Motor neuron (in vitro differentiated cells): ENCODE data around the gene BRCA2. TPM values are rescaled to one million over a fixed set of nuclear protein-coding genes. Genes with fewer than 3 reads are reported as not detected.

ENCODE experiments used
- ATAC-seq, 8 experiments: fragments of 200-7000 bp; cut with Tn5 transposase; replicated peaks in 6 of 8; 2 replicates each; pipeline ENCODE4 v1.8.0; 2021; ENCODE audit warnings: mild to moderate bottlenecking in 8 of 8, moderate library complexity in 8 of 8
- H3K27ac ChIP-seq, 2 donors: fragments of 250-450 bp; sonication (Bioruptor Pico); 2 replicates each; pipeline ENCODE4 v1.9.0; 2021; ENCODE audit warnings: antibody characterized with exemption in 2 of 2, mild to moderate bottlenecking in 2 of 2, moderate library complexity in 1 of 2
- H3K4me1 ChIP-seq, 2 donors: fragments of 250-450 bp; sonication (Bioruptor Pico); replicated peaks in 1 of 2; 2 replicates each; pipeline ENCODE4 v1.6.1; 2021; ENCODE audit warnings: antibody characterized with exemption in 2 of 2, mild to moderate bottlenecking in 2 of 2, moderate library complexity in 1 of 2
- H3K4me3 ChIP-seq, 5 donors: fragments of 250-450 bp; sonication (Bioruptor Pico); 2 replicates each; pipeline ENCODE4 v1.9.0; 2021; ENCODE audit warnings: antibody characterized with exemption in 5 of 5, mild to moderate bottlenecking in 5 of 5, moderate library complexity in 4 of 5
- WGBS, 10 experiments: fragments of 450-650 bp; shearing (Covaris generic); methylation state at CpG; one replicate each; pipeline ENCODE4 v1.0.0; 2022; 5-methylcytosine and 5-hydroxymethylcytosine counted together
- in situ Hi-C, 9 experiments: fragments of 400-800 bp; cut with MboI; loops; one replicate each; pipeline ENCODE4 v1.15.0; 2021; ENCODE audit warnings: low sequenced_read_pairs in 9 of 9, low pct_unique_long_range_greater_than_20kb in 2 of 9; ENCODE audit not compliant: unreplicated experiment in 9 of 9
- total RNA-seq, 8 experiments: library from RNA; unstranded; fragments of 300-600 nt; gene quantifications; 2 replicates each; pipeline versions ENCODE4 v1.2.3 to v1.2.4, GENCODE V29; 2022

The BRCA2 gene, protein sequence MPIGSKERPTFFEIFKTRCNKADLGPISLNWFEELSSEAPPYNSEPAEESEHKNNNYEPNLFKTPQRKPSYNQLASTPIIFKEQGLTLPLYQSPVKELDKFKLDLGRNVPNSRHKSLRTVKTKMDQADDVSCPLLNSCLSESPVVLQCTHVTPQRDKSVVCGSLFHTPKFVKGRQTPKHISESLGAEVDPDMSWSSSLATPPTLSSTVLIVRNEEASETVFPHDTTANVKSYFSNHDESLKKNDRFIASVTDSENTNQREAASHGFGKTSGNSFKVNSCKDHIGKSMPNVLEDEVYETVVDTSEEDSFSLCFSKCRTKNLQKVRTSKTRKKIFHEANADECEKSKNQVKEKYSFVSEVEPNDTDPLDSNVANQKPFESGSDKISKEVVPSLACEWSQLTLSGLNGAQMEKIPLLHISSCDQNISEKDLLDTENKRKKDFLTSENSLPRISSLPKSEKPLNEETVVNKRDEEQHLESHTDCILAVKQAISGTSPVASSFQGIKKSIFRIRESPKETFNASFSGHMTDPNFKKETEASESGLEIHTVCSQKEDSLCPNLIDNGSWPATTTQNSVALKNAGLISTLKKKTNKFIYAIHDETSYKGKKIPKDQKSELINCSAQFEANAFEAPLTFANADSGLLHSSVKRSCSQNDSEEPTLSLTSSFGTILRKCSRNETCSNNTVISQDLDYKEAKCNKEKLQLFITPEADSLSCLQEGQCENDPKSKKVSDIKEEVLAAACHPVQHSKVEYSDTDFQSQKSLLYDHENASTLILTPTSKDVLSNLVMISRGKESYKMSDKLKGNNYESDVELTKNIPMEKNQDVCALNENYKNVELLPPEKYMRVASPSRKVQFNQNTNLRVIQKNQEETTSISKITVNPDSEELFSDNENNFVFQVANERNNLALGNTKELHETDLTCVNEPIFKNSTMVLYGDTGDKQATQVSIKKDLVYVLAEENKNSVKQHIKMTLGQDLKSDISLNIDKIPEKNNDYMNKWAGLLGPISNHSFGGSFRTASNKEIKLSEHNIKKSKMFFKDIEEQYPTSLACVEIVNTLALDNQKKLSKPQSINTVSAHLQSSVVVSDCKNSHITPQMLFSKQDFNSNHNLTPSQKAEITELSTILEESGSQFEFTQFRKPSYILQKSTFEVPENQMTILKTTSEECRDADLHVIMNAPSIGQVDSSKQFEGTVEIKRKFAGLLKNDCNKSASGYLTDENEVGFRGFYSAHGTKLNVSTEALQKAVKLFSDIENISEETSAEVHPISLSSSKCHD (N-terminal part only)
- 1 to 10 TPM in 6 of 8 experiments, under 1 TPM in 2; 0.54 to 9.1 (median 1.7) TPM for total RNA-seq

DNA sequence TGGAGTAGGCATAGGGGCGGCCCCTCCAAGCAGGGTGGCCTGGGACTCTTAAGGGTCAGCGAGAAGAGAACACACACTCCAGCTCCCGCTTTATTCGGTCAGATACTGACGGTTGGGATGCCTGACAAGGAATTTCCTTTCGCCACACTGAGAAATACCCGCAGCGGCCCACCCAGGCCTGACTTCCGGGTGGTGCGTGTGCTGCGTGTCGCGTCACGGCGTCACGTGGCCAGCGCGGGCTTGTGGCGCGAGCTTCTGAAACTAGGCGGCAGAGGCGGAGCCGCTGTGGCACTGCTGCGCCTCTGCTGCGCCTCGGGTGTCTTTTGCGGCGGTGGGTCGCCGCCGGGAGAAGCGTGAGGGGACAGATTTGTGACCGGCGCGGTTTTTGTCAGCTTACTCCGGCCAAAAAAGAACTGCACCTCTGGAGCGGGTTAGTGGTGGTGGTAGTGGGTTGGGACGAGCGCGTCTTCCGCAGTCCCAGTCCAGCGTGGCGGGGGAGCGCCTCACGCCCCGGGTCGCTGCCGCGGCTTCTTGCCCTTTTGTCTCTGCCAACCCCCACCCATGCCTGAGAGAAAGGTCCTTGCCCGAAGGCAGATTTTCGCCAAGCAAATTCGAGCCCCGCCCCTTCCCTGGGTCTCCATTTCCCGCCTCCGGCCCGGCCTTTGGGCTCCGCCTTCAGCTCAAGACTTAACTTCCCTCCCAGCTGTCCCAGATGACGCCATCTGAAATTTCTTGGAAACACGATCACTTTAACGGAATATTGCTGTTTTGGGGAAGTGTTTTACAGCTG, at the start of gene BRCA2, which contains the start of gene ZAR1L:
Gene BRCA2 (plus strand): TSS at position 271 of the 790 bp plus-strand sequence. CDS start 953 bp downstream, outside the sequence.
Gene ZAR1L (minus strand): TSS at position 126 of the 790 bp plus-strand sequence. CDS start 3,438 bp downstream, outside the sequence.
- 0 to 17% (median 0%) methylated on average over 1 to 20 of the region's 60 CpGs; no CpG with 5 or more reads in 3 of the 10 experiments for WGBS, 10 experiments
- Histone ChIP-seq H3K4me3 (peak within 1 kb of the TSS; percentile 48 to 76 (median 68)), H3K4me1 (peaks cover 7% of the 10 kb centered on the region in 2 donors), H3K27ac (peak within 1 kb of the TSS; percentile 86 to 90)
- ATAC-seq: peak; percentile 91 to 99 (median 99)
- in situ Hi-C loops: loop anchor here in 2 of 9 experiments (25.0 kb wide), 2 partner anchors 278 to 403 kb away; partner anchors contain the start of gene FRY (in 1 of the 2)

DNA sequence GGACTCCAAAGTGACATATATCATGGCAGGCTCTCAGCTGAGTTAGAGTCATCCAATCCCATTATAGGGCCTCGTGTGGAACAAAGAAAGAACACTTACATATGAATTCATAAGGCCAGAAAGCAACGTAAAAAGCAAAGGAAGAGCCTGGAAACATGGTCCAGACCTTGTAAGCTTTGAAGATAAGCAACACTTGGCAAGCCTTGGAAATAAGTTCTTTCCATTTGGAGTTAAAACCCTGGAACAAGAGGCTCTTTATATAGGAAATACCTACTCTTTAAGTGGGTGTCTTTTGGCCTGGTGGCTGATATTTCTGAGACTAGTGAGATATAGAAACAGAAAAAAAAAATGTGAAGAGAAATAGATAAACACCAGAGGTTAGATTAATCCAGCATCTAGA, 49.6 kb upstream of the BRCA2 start:
- WGBS, 10 experiments: 40 to 100% (median 60%) methylated on average over 1 to 2 of the region's 2 CpGs; no CpG with 5 or more reads in 1 of the 10 experiments
- Histone ChIP-seq H3K27ac (no peak overlapping the region), H3K4me1 (no peaks in the 10 kb centered on the region), H3K4me3 (no peak overlapping the region)
- ATAC-seq: no peak
- in situ Hi-C loops: no loop called here

DNA sequence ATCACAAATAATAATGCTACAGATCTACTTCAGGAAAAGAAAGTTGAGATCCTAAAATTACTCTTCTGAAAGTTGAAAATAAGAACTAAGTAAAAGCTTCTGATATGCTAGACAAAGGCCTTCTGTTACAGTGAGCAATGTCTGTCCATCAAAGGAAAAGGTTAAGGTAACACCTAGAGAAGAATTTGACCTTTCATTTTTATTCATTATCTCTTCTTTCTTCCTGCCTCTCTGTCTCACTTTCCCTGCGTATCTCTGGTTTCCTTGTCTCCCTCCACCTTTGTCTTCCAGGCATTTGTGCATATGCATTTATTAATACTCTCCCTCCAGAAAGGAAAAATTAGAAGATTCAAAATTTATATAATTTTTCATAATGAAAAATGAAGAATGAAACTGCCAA, 49.2 kb upstream of the BRCA2 start:
- no peak overlapping the region for H3K27ac ChIP-seq
- ATAC-seq: no peak
- no peak overlapping the region for H3K4me3 ChIP-seq
- in situ Hi-C loops: no loop called here
- H3K4me1 ChIP-seq: no peaks in the 10 kb centered on the region
- 78 to 100% (median 97%) methylated on average over 1 of the region's 1 CpG; no CpG with 5 or more reads in 4 of the 10 experiments for WGBS, 10 experiments

DNA sequence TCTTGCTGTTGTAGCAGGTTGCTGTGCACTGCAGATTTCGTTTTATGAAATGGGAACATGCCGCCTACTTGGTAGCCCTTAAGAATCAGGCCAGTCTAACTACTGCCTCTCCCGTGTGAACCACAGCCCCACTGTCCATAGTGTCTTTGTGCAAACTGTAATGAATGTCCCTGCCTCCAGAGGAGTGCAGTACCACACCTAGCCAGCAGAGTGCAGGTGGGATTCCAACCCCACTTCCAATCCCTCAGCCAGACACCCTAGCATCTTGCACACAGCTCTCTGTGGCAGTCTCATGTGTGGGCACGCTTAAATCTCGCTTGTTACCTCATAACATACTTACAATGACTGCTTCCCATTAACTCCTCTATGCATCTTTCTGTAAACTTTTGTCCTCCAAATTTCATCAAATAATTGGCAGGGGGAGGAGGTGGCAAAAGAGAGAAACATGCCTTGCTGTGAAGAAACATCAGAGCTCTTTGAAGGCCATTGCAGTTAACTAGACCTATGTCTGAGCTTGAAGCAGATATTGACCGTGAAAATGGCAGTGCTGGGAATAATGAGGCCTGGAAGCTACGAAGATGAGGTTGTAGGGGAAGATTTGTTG, 47.4 kb upstream of the BRCA2 start:
- in situ Hi-C loops: no loop called here
- WGBS, 10 experiments: 60 to 94% (median 84%) methylated on average over 3 to 7 of the region's 7 CpGs
- Histone ChIP-seq H3K4me1 (no peaks in the 10 kb centered on the region), H3K4me3 (no peak overlapping the region), H3K27ac (no peak overlapping the region)
- ATAC-seq: no peak

DNA sequence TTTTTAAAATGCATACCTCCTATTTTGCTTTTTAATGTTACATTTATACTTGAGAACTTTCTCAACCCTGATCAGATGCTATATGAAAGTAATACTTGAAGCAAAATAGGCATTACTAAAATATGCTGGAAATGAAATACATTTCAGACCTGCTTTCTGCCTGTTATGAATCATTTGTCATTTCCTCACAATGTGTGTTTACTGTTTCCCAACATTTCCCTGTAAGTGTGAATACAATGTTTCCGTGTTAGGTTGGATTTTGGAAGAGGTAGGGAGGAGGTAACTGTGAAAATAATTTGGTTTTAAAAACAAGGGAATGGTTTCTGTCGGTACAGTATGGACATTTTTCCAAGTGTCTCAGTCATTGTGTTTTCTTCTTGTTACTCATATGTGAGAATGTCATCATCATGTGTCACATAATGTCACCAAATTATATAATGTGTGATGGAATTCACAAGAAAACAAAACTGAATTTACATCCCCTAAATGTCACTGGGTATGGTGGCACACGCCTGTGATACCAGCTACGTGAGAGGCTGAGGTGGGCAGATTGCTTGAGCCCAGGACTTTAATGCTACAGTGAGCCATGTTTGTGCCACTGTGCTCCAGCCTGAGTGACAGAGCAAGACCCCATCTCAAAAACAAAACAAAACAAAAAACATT, 43.2 kb upstream of the BRCA2 start:
- in situ Hi-C loops: no loop called here
- no peak overlapping the region for H3K27ac ChIP-seq
- no peaks in the 10 kb centered on the region for H3K4me1 ChIP-seq
- ATAC-seq: no peak
- 42 to 100% (median 82%) methylated on average over 1 to 4 of the region's 4 CpGs for WGBS, 10 experiments
- H3K4me3 ChIP-seq: no peak overlapping the region

DNA sequence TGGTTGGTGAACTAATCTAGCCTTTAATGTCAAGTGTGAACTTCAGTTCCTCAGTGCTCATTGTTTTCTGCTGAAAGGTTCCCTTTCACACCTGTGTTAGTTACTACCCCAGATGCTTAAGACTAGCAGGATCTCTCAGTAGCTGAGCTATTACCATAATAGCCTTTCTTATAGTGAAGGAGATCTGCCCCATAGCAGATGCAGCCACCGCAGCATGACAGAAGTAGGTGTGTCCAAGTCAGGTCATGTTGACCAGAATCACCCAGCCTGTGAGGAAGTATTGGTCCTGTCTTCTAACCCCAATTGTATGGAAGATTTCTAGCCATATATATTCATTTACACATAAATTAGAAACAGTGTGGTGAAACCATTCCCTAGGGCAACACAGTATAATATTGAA, 37.5 kb upstream of the BRCA2 start:
- Histone ChIP-seq H3K4me1 (no peaks in the 10 kb centered on the region), H3K27ac (no peak overlapping the region), H3K4me3 (no peak overlapping the region)
- peak in 2 of 8 experiments; percentile 59 to 60 for ATAC-seq
- 0 to 100% (median 43%) methylated on average over 1 of the region's 1 CpG; no CpG with 5 or more reads in 4 of the 10 experiments for WGBS, 10 experiments
- in situ Hi-C loops: no loop called here

DNA sequence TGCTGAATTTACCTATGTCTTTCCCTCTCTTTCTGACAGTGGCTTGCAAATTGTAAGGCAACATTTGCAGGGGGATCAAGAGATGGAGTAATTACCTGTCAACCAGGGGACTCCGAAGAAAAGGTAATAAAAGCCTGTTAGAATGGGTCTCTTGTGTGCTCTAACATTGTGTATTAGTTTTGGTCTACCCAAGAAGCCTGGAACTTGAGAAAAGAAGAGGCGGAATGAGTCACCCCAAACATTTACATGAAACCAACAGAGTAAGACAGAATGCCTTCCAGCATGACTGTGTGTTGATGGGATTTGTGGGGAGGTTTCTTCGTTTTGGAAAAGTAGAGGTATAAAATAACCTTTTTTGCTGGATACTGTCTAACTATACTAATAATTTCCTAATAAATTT, 36.9 kb upstream of the BRCA2 start:
- ATAC-seq: peak in 2 of 8 experiments; percentile 74 to 89
- 7 to 100% (median 79%) methylated on average over 1 to 3 of the region's 3 CpGs for WGBS, 10 experiments
- in situ Hi-C loops: no loop called here
- H3K4me3 ChIP-seq: no peak overlapping the region
- H3K4me1 ChIP-seq: no peaks in the 10 kb centered on the region
- H3K27ac ChIP-seq: no peak overlapping the region

DNA sequence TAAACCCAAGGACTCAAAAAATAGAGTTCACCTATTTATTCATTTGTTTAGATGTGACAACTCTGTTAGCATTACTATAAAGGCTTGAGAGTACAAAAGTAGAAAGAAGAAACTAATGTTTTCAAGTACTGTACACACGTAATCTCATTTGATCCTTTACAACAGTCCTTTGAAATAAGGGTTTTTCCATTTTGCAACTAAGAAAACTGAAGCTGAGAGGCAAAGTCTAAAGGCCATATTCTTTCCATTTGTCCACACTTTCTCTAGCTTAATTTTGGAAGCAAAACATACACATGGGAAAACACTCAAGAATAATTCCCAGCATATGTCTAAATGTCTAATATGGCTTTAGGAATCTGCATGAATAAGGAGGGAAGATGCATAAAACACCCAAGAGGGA, 34.2 kb upstream of the BRCA2 start:
- H3K4me3 ChIP-seq: no peak overlapping the region
- 56 to 100% (median 89%) methylated on average over 1 of the region's 1 CpG for WGBS, 10 experiments
- H3K4me1 ChIP-seq: no peaks in the 10 kb centered on the region
- H3K27ac ChIP-seq: no peak overlapping the region
- in situ Hi-C loops: no loop called here
- ATAC-seq: no peak

DNA sequence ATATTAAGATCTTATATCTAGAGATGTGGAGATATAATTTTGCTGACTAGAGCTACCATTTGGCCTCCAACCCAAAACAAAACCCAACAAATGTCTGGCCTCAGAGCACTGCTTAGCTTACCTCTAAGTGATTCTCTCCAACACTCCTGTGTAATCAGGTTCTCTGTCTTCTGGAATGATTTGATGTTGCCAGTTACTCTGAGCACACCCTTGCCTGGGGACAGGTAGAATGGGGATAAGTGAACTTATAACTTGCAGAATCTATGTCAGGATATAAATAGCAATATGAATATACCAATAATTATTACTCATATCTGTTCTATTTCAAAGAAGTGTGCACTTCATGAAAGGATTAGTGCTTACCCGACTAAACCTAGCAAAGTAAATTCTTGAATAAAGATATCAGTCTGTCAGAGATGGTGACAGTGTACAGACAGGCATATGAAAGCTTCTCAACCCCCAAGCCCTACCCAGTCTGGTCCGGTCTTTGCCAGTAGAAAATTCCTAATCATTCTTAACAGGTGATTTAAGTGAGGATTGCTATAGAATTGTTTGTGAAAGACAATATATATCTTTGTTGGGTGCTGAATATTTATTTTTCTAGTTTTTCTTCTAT, 33.1 kb upstream of the BRCA2 start:
- Histone ChIP-seq H3K4me1 (no peaks in the 10 kb centered on the region), H3K27ac (no peak overlapping the region), H3K4me3 (no peak overlapping the region)
- no peak for ATAC-seq
- WGBS, 10 experiments: 50 to 100% (median 88%) methylated on average over 1 to 2 of the region's 2 CpGs; no CpG with 5 or more reads in 3 of the 10 experiments
- in situ Hi-C loops: no loop called here

DNA sequence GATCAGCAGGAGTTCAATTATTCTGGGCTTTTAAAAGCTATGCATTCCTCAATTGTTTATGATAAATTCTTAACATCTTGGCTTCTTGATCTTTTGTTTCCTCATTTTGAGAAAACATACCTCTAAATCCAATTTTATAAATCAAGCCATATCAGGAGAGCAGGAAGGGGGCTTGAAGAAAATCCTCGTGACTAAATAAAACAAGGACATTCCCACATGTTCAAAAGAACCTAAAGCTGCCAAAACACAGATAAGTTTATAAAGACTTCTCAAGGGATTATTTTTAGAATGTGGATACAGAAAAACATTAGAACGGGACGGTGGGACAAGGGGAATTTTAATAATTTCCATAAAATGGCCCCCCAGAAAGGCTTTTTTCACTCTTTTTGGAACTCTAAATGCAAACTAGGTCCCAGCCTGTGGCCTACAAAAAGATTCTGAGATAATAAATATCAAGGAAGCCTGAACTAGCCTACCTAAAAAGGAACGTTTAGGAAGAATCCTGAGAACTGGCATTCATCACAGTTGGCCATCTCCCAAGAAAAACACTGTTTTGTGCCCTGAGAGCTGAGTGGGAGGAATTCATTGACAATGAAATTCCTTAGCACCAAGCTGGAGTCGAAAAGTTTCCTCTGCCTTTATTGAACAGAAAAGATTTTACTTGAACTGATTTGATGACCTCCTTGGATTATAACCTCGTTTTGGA, 30.2 kb upstream of the BRCA2 start:
- WGBS, 10 experiments: 43 to 64% (median 54%) methylated on average over 2 to 6 of the region's 6 CpGs; no CpG with 5 or more reads in 1 of the 10 experiments
- peak in 2 of 8 experiments; percentile 17 to 86 for ATAC-seq
- H3K27ac ChIP-seq: no peak overlapping the region

More for the DNA sequence above, 30.2 kb upstream of the BRCA2 start:
- Histone ChIP-seq H3K4me1 (no peaks in the 10 kb centered on the region), H3K4me3 (no peak overlapping the region)
- in situ Hi-C loops: no loop called here
